A549 (cell line): ENCODE measurements around the gene YOD1.

Experiments
- ZSCAN20 ChIP-seq: fragments of 250-450 bp; sonication (Bioruptor Pico); IDR thresholded peaks from 2 replicates; pipeline ENCODE4 v1.8.0; 2022; ENCODE audit warnings: mild to moderate bottlenecking, moderate library complexity
- TF ChIP-seq, protein P1 (sequence below): IDR thresholded peaks from 2 replicates; pipeline ENCODE4 v1.6.1; 2012

DNA sequence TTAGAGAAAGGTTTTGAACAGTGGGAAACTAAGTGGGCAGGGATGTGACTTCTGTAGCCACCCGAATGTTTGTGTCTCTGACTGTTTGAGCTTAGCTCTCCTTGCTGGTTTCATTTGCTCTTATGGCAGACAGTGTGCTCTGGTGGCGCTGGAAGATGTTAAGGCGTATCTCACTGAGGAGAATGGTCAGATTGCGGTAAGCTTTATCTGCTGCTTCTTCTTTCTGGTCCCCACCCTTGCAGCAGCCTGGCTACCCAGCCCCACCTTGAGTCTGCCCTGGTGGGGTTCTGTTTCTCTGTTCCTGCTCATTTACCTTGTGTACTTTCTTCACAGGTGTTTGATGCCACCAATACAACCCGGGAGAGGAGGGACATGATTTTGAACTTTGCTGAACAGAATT lies 12.0 kb upstream of the YOD1 start:
- TF ChIP-seq, protein P1, sequence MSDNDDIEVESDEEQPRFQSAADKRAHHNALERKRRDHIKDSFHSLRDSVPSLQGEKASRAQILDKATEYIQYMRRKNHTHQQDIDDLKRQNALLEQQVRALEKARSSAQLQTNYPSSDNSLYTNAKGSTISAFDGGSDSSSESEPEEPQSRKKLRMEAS, result no peak
- no peak for TF ChIP-seq ZSCAN20 (CRISPR knock-in tag)
